DND-41 (cell line): ENCODE measurements around the gene GJA5.

Source experiments
- CTCF ChIP-seq: IDR thresholded peaks from 2 replicates; pipeline ENCODE4 v1.5.1; 2012; ENCODE audit warnings: borderline replicate concordance, low read length, moderate library complexity, mild to moderate bottlenecking; ENCODE audit not compliant: poor library complexity, severe bottlenecking; ENCODE audit errors: extremely low read depth
- EZH2 ChIP-seq: IDR thresholded peaks from 3 replicates; pipeline ENCODE4 v1.6.1; 2012; ENCODE audit warnings: borderline replicate concordance, low read depth, mild to moderate bottlenecking, moderate library complexity, low read length, inconsistent platforms; ENCODE audit not compliant: severe bottlenecking

- TF ChIP-seq CTCF (no peak), EZH2 (no peak)
Measured at GRCh38 chr1:147749792-147750191, 10.6 kb downstream of the GJA5 start.
